ENCODE measurements around the gene ARMC5. TPM values are rescaled to one million over a fixed set of nuclear protein-coding genes. Genes with fewer than 3 reads are reported as not detected.
"Not testable (repeated sequence)": the region's sequence is repeated elsewhere in the genome, so short reads cannot be mapped to it uniquely, and the experiment has no call there.

The ARMC5 gene
- total and polyA plus RNA-seq, 4 donors: 8.6 to 24.7 (median 17.0) TPM

DNA sequence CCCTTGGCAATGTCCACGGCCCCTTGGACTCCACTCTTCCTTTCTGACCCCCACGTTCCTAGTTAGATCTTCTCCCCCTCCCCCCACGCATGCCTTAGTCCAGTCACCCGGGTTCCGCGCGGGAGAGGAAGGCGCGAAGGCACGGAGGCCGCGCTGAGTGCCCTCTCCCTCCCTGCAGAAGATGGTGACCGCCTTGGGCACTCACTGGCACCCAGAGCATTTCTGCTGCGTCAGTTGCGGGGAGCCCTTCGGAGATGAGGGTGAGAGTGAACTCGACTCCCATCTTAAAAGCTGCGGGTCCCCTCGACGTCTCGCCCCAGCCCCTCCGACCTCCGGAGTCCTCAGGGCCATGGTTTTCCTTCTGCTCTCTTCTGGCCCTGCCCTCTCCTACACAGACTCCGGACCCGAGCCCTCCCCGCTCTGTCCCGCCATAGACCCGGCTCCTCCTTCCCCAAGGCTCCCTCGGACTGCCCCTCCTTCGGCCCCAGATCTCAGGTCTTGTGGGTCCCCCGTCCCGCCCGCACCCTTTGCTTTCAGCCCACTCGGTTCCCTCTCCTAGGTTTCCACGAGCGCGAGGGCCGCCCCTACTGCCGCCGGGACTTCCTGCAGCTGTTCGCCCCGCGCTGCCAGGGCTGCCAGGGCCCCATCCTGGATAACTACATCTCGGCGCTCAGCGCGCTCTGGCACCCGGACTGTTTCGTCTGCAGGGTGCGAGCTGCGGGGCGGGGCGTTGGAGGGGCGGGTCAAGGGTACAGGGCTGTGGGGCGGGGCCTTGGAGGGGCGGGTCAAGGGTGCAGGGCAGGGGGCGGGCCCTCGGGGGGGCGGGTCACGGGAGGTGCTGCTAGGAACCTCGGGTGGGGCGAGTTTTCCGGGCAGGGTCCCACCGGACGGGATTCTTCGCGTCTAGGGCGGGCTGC, 17.3 kb downstream of the ARMC5 start:
- 17% methylated on average over 59 of the region's 68 CpGs for WGBS (ENCODE audit: insufficient coverage)
- H3K9me3 ChIP-seq (ENCODE audit: control insufficient read depth, insufficient read depth, low read length): no peaks in the 10 kb centered on the region
- DNase-seq (ENCODE audit: low read depth in 4 of 6, low spot score in 6 of 6): peak in 2 of 6 donors; percentile 22 to 51
- H3K4me1 ChIP-seq (ENCODE audit: control insufficient read depth, insufficient read depth, low read length): peaks cover 30% of the 10 kb centered on the region
- no peak overlapping the region for H3K27ac ChIP-seq (ENCODE audit: low read depth, low read length)
- H3K4me3 ChIP-seq (ENCODE audit: low read depth, low read length): no peak overlapping the region
- H3K36me3 ChIP-seq (ENCODE audit: control insufficient read depth, insufficient read depth, low read length): peaks cover 29% of the 10 kb centered on the region
- peaks cover 46% of the 10 kb centered on the region for H3K27me3 ChIP-seq (ENCODE audit: control insufficient read depth, insufficient read depth, low read length)

DNA sequence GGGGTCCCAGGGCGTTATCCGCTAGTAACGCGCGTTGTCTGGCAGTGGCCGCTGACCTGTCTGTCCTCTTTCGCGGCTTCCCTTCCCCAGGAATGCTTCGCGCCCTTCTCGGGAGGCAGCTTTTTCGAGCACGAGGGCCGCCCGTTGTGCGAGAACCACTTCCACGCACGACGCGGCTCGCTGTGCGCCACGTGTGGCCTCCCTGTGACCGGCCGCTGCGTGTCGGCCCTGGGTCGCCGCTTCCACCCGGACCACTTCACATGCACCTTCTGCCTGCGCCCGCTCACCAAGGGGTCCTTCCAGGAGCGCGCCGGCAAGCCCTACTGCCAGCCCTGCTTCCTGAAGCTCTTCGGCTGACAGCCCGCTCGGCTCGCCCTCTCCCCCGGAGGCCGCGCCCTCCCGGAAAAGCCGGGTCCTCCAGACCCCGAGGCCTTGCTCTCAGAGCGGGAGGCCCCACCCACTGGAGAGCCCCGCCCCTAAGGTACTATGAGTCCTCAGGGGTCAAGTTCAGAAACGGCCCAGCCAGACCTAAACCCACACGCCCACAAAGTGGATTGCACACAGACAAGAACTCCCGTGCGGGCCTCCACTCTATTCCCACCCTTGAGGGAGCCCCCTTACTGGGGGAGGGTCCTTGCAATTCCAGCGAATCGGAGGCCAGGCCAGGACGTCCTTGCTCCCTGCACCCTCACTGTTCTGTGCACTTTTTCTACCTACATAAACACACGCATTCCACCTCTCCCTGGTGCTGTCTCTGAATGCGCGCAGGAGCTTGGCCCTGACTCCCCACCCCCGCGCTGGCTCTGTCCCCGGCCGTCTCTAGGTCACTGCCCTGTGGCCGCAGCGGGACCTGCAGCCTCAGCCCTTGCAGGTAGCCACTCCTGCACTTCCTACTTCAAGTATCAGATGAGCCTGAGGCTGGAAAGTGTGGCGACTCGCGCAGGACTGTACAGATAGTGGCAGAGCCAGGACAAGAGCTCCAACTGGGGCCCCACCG, 18.2 kb downstream of the ARMC5 start:
- 22% methylated on average over 66 of the region's 67 CpGs for WGBS (ENCODE audit: insufficient coverage)
- peaks cover 29% of the 10 kb centered on the region for H3K36me3 ChIP-seq (ENCODE audit: control insufficient read depth, insufficient read depth, low read length)
- H3K4me3 ChIP-seq (ENCODE audit: low read depth, low read length): no peak overlapping the region
- H3K9me3 ChIP-seq (ENCODE audit: control insufficient read depth, insufficient read depth, low read length): no peaks in the 10 kb centered on the region
- H3K27me3 ChIP-seq (ENCODE audit: control insufficient read depth, insufficient read depth, low read length): peaks cover 41% of the 10 kb centered on the region
- peaks cover 23% of the 10 kb centered on the region for H3K4me1 ChIP-seq (ENCODE audit: control insufficient read depth, insufficient read depth, low read length)
- no peak overlapping the region for H3K27ac ChIP-seq (ENCODE audit: low read depth, low read length)
- peak in 1 of 6 donors; percentile 22 for DNase-seq (ENCODE audit: low read depth in 4 of 6, low spot score in 6 of 6)

DNA sequence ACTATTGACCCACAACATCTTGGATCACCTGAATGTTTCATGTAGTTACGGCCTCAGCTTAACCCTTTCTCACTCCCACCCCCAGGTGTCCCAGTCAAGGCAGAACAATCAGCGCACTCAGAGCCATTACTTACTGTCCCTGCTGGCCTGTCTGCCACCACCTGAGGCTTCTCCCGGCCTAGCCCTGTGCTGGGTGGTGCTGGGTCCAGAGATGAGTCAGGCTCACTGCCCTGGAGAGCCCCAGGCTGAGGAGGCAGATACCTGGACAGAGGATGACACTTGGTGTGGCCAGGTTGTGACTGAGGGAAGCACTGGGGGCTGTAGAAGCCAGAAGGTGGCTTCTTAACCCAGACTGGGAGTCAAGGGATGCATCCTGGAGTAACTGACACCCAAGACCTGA, 19.7 kb downstream of the ARMC5 start:
- Histone ChIP-seq H3K27ac (ENCODE audit: low read depth, low read length) (no peak overlapping the region), H3K4me1 (ENCODE audit: control insufficient read depth, insufficient read depth, low read length) (peaks cover 19% of the 10 kb centered on the region), H3K9me3 (ENCODE audit: control insufficient read depth, insufficient read depth, low read length) (no peaks in the 10 kb centered on the region), H3K27me3 (ENCODE audit: control insufficient read depth, insufficient read depth, low read length) (peaks cover 35% of the 10 kb centered on the region), H3K4me3 (ENCODE audit: low read depth, low read length) (no peak overlapping the region), H3K36me3 (ENCODE audit: control insufficient read depth, insufficient read depth, low read length) (peaks cover 23% of the 10 kb centered on the region)
- WGBS (ENCODE audit: insufficient coverage): 70% methylated on average over 3 of the region's 3 CpGs
- no peak for DNase-seq (ENCODE audit: low read depth in 4 of 6, low spot score in 6 of 6)

DNA sequence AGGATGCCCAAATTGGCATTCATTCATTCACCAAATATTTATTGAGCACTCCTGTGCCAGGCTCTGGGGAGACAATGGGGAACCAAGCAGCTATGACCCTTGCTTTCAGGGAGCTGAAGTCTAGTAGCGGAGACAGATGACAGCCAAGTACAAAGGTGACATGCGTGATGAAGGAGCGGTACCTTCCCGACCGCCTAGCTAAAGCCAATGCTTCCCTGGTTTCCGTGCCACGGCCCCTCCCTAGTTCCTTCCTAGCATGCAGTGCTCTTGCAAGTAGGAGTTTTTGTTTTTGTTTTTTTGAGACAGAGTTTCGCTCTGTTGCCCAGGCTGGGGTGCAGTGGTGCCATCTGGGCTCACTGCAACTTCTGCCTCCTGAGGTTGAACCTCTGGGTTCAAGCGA, 20.4 kb downstream of the ARMC5 start:
- 78% methylated on average over 9 of the region's 9 CpGs for WGBS (ENCODE audit: insufficient coverage)
- H3K36me3 ChIP-seq (ENCODE audit: control insufficient read depth, insufficient read depth, low read length): peaks cover 20% of the 10 kb centered on the region
- H3K9me3 ChIP-seq (ENCODE audit: control insufficient read depth, insufficient read depth, low read length): no peaks in the 10 kb centered on the region
- H3K27me3 ChIP-seq (ENCODE audit: control insufficient read depth, insufficient read depth, low read length): peaks cover 34% of the 10 kb centered on the region
- no peak overlapping the region for H3K4me3 ChIP-seq (ENCODE audit: low read depth, low read length)
- peaks cover 19% of the 10 kb centered on the region for H3K4me1 ChIP-seq (ENCODE audit: control insufficient read depth, insufficient read depth, low read length)
- DNase-seq (ENCODE audit: low read depth in 4 of 6, low spot score in 6 of 6): no peak
- H3K27ac ChIP-seq (ENCODE audit: low read depth, low read length): no peak overlapping the region

DNA sequence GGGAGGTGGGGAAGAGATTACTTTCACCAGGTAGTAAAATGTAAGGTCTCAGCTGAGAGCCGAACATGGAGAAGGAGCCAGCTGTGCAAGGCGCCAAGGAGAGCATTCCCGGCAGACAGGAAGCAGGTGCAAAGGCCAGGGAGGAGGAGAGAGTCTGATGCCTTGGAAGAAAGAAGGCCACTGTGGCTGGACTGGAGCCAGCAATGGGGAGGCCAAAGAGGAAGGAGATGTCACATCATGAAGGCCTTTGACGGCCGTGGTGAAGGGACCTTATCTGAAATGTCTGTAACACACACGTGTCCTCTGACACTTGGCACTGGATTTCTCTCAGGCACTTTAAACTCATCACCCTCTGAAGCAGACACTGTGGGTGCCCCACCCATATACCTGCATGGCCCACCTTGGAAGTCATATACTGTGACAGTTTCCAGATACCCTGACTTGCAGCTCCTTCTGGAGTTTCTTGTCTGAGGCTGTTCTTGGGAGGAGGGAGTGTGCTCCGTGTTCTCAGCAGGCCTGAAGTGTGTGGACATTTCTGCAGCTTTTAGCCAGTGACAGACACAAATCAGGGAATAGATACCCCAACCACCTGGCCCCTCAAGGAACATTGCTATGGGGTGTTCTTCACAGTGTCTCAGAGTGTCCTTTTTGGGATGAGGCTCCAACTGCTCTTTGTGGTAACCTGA, 21.7 kb downstream of the ARMC5 start:
- peaks cover 27% of the 10 kb centered on the region for H3K27me3 ChIP-seq (ENCODE audit: control insufficient read depth, insufficient read depth, low read length)
- DNase-seq (ENCODE audit: low read depth in 4 of 6, low spot score in 6 of 6): no peak
- H3K4me3 ChIP-seq (ENCODE audit: low read depth, low read length): no peak overlapping the region
- peaks cover 16% of the 10 kb centered on the region for H3K36me3 ChIP-seq (ENCODE audit: control insufficient read depth, insufficient read depth, low read length)
- no peaks in the 10 kb centered on the region for H3K9me3 ChIP-seq (ENCODE audit: control insufficient read depth, insufficient read depth, low read length)
- 68% methylated on average over 6 of the region's 7 CpGs for WGBS (ENCODE audit: insufficient coverage)
- no peak overlapping the region for H3K27ac ChIP-seq (ENCODE audit: low read depth, low read length)
- peaks cover 15% of the 10 kb centered on the region for H3K4me1 ChIP-seq (ENCODE audit: control insufficient read depth, insufficient read depth, low read length)

DNA sequence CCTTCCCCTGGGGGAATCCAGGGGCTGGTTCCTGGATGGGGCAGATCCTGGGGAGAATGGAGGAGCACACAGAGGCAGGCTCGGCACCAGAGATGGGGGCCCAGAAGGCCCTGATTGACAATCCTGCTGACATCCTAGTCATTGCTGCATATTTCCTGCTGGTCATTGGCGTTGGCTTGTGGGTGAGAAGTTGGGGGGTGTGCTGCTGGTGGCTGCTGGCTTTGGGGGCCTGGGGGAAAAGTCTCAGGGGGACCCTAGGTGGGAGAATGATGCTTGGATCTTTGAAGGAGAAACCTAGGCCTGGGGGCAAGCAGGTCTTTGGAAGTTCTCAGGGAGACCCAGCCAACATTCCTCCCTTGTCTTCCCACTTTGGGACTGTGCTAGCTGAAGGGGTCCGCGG, 23.8 kb downstream of the ARMC5 start, which contains the start of gene SLC5A2:
Gene SLC5A2, plus strand, starts transcription at position 43 of the 400 bp plus-strand sequence. Its CDS starts 14 bp downstream, at position 57.
- whole genome bisulfite sequencing (ENCODE audit: insufficient coverage): 77% methylated on average over 4 of the region's 4 CpGs
- Histone ChIP-seq H3K36me3 (ENCODE audit: control insufficient read depth, insufficient read depth, low read length) (peaks cover 3% of the 10 kb centered on the region), H3K9me3 (ENCODE audit: control insufficient read depth, insufficient read depth, low read length) (no peaks in the 10 kb centered on the region), H3K4me1 (ENCODE audit: control insufficient read depth, insufficient read depth, low read length) (peaks cover 17% of the 10 kb centered on the region), H3K27me3 (ENCODE audit: control insufficient read depth, insufficient read depth, low read length) (peaks cover 23% of the 10 kb centered on the region), H3K27ac (ENCODE audit: low read depth, low read length) (no peak within 1 kb of the TSS), H3K4me3 (ENCODE audit: low read depth, low read length) (no peak within 1 kb of the TSS)
- no peak for DNase-seq (ENCODE audit: low read depth in 4 of 6, low spot score in 6 of 6)

DNA sequence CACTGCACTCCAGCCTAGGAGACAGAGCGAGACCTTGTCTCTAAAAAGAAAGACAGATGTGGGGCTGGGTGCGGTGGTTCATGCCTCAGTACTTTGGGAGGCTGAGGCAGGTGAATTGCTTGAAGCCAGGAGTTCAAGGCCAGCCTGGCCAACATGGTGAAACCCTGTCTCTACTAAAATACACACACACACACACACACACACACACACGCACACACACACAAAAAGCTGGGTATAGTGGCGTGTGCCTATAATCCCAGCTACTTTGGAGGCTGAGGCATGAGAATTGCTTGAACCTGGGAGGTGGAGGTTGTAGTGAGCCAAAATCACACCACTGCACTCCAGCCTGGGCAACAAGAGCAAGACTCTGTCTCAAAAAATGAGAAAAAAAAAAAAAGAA, 24.7 kb downstream of the ARMC5 start:
- H3K4me3 ChIP-seq (ENCODE audit: low read depth, low read length); H3K36me3 ChIP-seq (ENCODE audit: control insufficient read depth, insufficient read depth, low read length); DNase-seq (ENCODE audit: low read depth in 4 of 6, low spot score in 6 of 6); H3K27ac ChIP-seq (ENCODE audit: low read depth, low read length); H3K9me3 ChIP-seq (ENCODE audit: control insufficient read depth, insufficient read depth, low read length): not testable (repeated sequence)
- Histone ChIP-seq H3K27me3 (ENCODE audit: control insufficient read depth, insufficient read depth, low read length) (peaks cover 23% of the 10 kb centered on the region), H3K4me1 (ENCODE audit: control insufficient read depth, insufficient read depth, low read length) (peaks cover 27% of the 10 kb centered on the region)
- WGBS (ENCODE audit: insufficient coverage): 100% methylated on average over 1 of the region's 4 CpGs

DNA sequence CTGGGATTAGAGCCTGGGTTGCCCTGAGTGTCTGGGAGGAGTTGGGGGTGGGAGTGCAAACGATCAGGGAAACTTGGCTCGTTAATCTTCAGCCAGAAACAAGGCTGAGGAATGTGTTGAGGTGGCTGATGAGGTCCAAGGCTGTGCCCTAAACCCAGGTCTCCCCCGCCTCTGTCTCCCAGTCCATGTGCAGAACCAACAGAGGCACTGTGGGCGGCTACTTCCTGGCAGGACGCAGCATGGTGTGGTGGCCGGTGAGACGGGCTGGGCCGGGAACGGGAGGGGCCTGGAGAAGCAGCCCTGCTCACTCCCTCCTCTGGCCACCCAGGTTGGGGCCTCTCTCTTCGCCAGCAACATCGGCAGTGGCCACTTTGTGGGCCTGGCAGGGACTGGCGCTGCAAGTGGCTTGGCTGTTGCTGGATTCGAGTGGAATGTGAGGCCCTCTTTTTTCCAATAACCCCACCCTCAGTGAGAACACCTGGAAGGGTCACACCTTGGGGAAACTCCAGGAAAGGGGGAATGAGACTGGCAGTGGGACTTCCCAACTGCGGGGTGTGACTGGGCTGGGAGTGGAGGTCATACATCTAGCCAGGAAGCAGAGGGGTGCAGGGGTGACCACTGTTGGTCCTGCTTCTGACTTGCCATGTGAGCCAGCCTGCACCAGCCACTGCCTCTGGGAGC, 25.3 kb downstream of the ARMC5 start:
- Histone ChIP-seq H3K4me3 (ENCODE audit: low read depth, low read length) (no peak overlapping the region), H3K27ac (ENCODE audit: low read depth, low read length) (no peak overlapping the region), H3K36me3 (ENCODE audit: control insufficient read depth, insufficient read depth, low read length) (peaks cover 8% of the 10 kb centered on the region), H3K4me1 (ENCODE audit: control insufficient read depth, insufficient read depth, low read length) (peaks cover 29% of the 10 kb centered on the region), H3K27me3 (ENCODE audit: control insufficient read depth, insufficient read depth, low read length) (peaks cover 21% of the 10 kb centered on the region), H3K9me3 (ENCODE audit: control insufficient read depth, insufficient read depth, low read length) (no peaks in the 10 kb centered on the region)
- DNase-seq (ENCODE audit: low read depth in 4 of 6, low spot score in 6 of 6): no peak
- WGBS (ENCODE audit: insufficient coverage): 27% methylated on average over 11 of the region's 14 CpGs

All from spinal cord (tissue), 10 donors.